GM10266 (cell line): Measurements from ENCODE around the gene MYO1B.

ENCODE experiments used
- DNase-seq: peaks from one replicate; pipeline ENCODE4 v3.0.0; 2012; ENCODE audit errors: extremely low spot score
- TF ChIP-seq, protein P1 (sequence below): IDR thresholded peaks from 2 replicates; pipeline ENCODE4 v1.5.1; 2012; ENCODE audit warnings: mild to moderate bottlenecking, low read depth; ENCODE audit not compliant: control insufficient read depth, insufficient read depth; ENCODE audit errors: missing control alignments

MYO1B gene

DNA sequence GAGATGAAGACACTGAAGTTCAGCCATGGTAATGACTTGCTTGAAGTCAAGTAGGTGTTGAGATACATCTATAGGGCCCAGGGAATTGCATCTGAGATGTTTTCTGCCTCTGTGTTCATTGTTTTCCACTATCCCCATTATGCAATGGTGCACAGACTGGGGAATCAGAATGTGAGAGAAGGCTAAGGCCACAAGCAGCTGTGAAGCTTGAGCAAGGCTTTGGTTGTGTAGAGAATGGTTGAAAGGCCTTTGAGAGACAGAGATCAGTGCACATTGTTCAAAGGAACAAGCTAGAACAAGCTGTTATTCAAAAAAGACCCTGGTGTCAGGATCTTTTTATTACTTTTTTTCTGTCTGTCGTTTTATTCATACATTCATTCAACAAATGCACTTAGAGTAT is 82.3 kb downstream of the MYO1B start:
- DNase-seq = no peak
- TF ChIP-seq, protein P1, sequence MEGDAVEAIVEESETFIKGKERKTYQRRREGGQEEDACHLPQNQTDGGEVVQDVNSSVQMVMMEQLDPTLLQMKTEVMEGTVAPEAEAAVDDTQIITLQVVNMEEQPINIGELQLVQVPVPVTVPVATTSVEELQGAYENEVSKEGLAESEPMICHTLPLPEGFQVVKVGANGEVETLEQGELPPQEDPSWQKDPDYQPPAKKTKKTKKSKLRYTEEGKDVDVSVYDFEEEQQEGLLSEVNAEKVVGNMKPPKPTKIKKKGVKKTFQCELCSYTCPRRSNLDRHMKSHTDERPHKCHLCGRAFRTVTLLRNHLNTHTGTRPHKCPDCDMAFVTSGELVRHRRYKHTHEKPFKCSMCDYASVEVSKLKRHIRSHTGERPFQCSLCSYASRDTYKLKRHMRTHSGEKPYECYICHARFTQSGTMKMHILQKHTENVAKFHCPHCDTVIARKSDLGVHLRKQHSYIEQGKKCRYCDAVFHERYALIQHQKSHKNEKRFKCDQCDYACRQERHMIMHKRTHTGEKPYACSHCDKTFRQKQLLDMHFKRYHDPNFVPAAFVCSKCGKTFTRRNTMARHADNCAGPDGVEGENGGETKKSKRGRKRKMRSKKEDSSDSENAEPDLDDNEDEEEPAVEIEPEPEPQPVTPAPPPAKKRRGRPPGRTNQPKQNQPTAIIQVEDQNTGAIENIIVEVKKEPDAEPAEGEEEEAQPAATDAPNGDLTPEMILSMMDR = no peak

DNA sequence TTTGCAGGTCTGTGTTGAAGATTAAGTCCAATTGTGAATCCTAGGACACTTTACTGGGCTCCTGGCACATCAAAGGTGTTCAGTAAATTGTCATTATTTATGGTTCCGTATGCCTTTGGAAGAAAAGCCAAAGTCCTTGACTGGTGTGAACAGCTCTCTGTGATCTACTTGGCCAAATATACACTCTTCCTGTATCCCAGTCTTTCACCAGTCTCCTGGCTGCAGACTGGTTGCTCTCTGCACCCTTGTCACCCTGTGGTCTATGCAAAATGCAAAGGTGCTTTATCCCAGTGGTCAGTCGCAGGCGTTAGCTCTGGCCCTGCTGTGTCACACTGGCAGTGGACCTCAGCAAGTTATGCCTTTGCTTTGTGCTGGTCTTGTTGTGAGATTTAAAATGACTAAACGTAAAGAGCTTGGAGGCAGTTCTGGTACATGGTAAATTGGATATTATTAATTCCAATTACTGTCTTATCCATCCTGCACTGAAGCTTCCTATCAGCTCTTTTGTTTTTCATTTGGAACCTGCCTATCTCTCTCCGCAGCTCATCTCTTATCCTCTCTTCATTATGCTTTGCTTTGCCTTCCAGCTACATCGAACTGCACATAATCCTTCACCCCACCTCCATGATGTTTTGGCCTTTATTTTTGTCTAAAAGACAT is 83.1 kb downstream of the MYO1B start:
- no peak for DNase-seq
- TF ChIP-seq, protein P1 = no peak

DNA sequence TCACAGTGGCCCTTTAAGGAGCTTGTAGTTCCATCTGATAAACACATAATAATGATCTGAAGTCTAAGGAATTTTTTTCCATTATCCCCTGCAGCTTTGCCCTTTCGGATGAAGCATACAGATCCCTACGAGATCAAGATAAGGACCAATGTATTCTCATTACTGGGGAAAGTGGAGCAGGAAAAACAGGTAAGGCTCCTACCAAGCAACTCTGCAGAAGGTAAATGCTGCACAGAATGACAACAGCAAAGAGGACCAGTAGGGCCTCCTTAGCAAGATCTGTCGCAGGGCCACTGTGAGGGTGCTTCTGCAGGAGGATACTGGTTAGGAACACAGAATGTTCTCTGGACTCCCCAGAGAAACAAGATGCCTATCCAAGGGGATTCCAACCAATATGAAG is 84.6 kb downstream of the MYO1B start:
- TF ChIP-seq, protein P1 = no peak
- DNase-seq = no peak

DNA sequence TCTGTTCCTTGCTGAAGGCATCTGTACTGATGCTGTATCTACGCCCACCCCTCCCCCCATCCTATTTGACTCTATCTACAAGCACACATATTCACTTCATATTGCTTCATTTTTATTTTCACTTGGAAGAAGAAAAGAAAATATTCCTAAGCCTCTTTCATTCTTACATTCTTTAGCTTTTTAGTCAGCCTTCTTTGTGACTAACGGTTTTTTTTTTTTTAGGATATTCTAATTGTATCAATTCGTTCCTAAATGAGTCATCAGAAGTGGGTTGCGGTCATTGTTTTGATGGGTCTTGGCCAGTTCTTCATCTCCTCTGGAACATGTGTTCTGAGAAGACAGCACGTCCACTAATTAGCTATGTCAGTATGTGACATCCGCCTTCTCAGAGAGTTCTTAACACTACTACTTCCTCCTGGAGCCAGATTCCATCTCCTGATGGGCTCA is 88.7 kb downstream of the MYO1B start:
- no peak for DNase-seq

DNA sequence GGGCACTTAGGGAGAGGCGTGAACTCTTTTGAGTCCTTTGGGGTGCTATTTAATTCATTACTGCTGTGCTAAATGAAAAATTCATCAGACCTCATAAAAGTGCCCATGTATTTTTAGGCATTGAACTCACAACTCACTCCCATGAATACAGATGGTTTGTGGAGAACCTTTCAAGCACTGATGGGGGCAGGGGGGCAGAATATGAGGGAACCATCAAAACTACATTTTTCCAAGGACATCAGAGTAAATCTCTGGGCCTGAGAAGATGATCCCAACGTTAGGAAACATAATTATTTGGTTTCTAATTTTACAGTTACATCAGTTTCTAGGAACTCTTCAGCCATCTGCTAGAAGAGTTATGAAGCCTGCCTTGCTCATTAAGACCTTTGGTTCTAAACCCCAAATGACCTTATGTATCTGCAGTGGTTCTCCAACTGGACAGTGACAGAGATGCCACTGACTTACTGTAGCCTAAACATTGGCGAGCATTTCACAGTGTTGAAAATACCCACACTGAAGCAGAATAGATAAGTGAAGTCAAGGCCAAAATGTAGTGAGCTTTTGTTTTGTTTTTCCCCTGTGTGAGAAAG is 90.8 kb downstream of the MYO1B start:
- DNase-seq = no peak
- TF ChIP-seq, protein P1 = no peak

More for the DNA sequence above, 88.7 kb downstream of the MYO1B start:
- TF ChIP-seq, protein P1 = no peak

DNA sequence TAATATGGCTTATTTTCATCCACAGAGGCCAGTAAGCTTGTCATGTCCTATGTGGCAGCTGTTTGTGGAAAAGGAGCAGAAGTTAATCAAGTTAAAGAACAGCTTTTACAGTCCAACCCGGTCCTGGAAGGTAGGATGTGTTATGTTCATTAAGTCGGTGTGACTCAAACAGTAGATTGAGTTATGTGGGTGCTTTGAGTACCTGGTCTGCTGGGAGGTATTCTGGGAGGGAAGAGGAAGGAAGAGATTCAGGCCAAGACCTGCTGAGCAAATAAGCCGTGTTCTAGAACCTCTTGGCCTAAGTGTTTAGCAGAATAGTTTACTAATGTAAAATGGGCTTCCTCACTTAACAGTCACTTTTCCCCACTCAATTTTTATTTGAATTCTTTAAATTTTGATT is 96.2 kb downstream of the MYO1B start:
- TF ChIP-seq, protein P1 = no peak
- DNase-seq = no peak

DNA sequence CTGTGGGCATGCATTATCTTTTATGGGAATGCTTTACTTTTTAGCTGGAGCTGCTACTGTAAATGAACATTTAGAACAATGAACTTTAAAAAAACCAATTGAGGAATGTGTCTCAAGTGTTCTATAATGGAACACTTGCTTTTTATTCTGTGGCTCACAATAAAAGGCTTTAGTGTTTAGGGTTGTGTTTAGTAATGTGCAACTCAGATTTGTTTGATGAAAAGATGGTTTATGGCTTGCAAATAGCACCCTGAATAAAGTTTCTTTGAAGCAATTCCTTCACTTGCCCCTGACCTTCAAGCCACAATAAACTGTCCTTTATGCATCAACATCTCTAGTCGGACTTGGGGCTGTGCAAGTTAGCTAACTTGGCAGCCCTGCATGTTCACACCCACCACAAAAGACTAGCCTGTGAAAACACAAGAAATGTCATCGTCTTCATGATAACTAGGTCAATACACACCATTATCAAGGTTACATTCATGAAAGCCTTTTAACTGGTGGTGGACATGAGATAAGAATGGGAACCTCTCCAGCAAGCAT is 98.7 kb downstream of the MYO1B start:
- TF ChIP-seq, protein P1 = no peak
- no peak for DNase-seq
